Measurements from ENCODE around the gene CLOCK.

The CLOCK gene

DNA sequence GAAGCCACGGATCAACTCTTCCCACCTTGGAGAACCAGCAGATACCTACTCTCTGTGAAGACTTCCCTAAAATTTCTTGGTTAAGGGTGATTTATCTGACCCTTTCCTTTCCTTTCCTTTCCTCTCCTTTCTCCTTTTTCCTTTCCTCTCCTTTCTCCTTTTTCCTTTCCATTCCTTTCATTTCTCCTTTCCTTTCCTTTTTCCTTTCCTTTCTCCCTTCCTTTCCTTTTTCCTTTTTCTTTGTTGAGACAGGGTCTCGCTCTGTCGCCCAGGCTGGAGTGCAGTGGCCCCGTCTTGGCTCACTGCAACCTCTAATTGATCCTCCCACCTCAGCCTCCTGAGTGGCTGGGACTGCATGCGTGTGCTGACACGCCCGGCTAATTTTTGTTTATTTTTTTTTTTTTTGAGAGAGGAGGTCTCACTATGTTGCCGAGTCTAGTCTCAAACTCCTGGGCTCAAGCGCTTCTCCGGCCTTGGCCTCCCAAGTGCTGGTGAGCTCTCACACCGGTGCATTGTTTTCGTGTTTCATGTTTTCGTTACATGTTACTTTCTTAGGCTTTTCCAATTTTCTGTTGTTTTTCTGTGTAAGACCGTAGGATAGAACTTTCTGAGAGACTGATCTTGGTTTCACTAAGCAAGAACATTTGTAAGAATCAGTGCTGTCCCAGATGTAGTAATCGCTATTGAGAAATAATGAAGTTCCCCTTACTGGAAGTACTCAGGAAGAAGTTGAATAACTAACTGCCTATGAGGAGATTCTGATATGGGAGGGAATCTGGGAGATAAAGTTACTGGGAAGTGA lies 149.0 kb downstream of the CLOCK start:
- peak; percentile 61 for DNase-seq (ENCODE audit: low read depth)
- peak overlapping the region; percentile 59 for H3K4me3 ChIP-seq (ENCODE audit: control insufficient read depth, low read depth, low read length)
- no peak for TF ChIP-seq CTCF (IDR thresholded peaks at IDR 0.05; ENCODE audit: control insufficient read depth, insufficient read depth, low read depth, low read length, missing control alignments)

GRCh38 chr4:55397126-55397436 lies 149.6 kb downstream of the CLOCK start:
- H3K4me3 ChIP-seq (ENCODE audit: control insufficient read depth, low read depth, low read length) = peak overlapping the region; percentile 59
- DNase-seq (ENCODE audit: low read depth) = no peak
- TF ChIP-seq CTCF (IDR thresholded peaks at IDR 0.05; ENCODE audit: control insufficient read depth, insufficient read depth, low read depth, low read length, missing control alignments) = no peak

DNA sequence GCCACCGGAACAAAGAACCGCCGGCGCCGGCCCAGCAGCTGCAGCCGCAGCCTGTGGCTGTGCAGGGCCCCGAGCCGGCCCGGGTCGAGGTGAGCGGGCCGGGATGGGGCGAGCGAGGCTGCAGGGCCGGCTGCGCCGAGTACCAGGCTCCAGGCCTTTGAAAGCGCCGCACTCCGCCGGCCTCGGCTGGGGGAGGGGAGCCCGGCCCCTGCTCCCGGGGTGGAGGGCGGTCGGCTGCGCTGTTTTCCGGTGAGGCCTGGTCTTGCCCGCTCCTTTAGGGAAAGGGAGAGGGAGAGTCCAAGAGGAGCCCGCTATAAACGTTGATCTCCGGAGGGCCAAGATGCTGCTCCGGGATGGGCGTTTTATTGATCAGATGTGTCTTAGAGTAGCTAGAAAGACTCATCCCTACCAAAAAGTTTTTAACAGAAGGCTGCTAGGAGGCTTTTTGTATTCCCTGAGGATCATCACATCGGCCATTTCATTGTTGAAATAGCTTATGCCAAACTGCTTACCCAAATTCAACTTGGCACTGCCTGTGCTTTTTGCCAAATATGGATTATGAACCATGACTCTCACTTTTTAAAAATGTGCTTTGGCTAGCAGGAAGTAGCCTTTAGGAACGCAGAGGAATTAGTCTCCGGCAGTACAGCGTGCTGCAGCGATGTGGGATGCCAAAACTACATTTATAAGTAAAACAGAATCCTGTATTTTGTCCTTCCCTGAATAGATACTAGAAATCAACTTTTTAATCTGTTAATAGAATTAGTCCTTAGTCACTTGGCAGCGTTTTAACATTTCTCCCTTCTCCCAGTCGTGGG lies 150.2 kb downstream of the CLOCK start:
- peak overlapping the region; percentile 59 for H3K4me3 ChIP-seq (ENCODE audit: control insufficient read depth, low read depth, low read length)
- no peak for DNase-seq (ENCODE audit: low read depth)
- TF ChIP-seq CTCF (IDR thresholded peaks at IDR 0.05; ENCODE audit: control insufficient read depth, insufficient read depth, low read depth, low read length, missing control alignments) = no peak

DNA sequence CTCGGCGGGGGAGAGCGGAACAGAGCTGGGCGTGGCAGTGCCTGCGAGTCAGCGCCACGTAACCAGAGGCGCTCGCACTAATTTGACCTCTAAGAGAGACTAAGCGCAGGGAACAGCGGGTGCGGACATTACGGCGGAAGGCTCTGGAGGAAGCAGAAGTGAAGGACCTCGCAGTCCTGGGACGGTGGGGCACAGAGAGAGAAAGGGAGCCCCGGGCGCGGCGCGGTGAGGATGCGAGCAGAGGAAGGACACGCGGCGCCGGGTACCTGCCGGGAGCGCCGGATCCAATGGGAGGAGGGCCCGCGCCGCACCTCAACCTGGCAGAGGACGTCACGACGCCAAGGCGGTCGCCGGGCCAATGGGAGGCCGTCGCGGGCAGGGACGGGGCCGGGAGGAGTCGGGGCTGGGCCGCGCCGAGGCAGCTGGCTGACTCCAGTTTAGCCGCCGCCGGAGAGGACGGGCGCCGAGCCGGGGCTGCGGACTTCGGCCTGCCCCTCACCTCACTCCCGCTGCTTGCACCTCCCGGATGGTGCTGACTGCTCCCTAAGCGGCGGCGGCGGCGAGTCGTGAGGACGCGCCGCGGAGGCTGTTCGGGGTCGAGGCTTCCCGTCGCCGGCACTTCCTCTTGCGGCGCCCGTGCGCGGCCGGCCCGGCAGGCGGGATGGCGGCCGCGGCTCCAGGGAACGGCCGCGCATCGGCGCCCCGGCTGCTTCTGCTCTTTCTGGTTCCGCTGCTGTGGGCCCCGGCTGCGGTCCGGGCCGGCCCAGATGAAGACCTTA lies 151.0 kb downstream of the CLOCK start, which contains the start of gene TMEM165:
TMEM165 (plus strand) TSS at position 429 of the 779 bp plus-strand sequence; CDS start at position 662, 233 bp downstream.
- no peak for TF ChIP-seq CTCF (IDR thresholded peaks at IDR 0.05; ENCODE audit: control insufficient read depth, insufficient read depth, low read depth, low read length, missing control alignments)
- H3K4me3 ChIP-seq (ENCODE audit: control insufficient read depth, low read depth, low read length) = peak within 1 kb of the TSS; percentile 59
- DNase-seq (ENCODE audit: low read depth) = no peak

- no peak for TF ChIP-seq CTCF (IDR thresholded peaks at IDR 0.05; ENCODE audit: control insufficient read depth, insufficient read depth, low read depth, low read length, missing control alignments)
- H3K4me3 ChIP-seq (ENCODE audit: control insufficient read depth, low read depth, low read length) = peak overlapping the region; percentile 59
- no peak for DNase-seq (ENCODE audit: low read depth)
Measured at GRCh38 chr4:55395218-55395528, 151.5 kb downstream of the CLOCK start.
